ENCODE measurements around the gene MTOR. TPM values are rescaled to one million over a fixed set of nuclear protein-coding genes. Genes with fewer than 3 reads are reported as not detected.
A peak's percentile ranks its signal among the peaks of the same experiment; 100 is the strongest.
"Not testable (repeated sequence)": the region's sequence is repeated elsewhere in the genome, so short reads cannot be mapped to it uniquely, and the experiment has no call there.

Gene MTOR
- total and polyA plus RNA-seq, 2 donors (not counting 3 experiments of a cell fraction or from before 2014, with no cell fraction given) = 33.5 to 50.4 TPM

DNA sequence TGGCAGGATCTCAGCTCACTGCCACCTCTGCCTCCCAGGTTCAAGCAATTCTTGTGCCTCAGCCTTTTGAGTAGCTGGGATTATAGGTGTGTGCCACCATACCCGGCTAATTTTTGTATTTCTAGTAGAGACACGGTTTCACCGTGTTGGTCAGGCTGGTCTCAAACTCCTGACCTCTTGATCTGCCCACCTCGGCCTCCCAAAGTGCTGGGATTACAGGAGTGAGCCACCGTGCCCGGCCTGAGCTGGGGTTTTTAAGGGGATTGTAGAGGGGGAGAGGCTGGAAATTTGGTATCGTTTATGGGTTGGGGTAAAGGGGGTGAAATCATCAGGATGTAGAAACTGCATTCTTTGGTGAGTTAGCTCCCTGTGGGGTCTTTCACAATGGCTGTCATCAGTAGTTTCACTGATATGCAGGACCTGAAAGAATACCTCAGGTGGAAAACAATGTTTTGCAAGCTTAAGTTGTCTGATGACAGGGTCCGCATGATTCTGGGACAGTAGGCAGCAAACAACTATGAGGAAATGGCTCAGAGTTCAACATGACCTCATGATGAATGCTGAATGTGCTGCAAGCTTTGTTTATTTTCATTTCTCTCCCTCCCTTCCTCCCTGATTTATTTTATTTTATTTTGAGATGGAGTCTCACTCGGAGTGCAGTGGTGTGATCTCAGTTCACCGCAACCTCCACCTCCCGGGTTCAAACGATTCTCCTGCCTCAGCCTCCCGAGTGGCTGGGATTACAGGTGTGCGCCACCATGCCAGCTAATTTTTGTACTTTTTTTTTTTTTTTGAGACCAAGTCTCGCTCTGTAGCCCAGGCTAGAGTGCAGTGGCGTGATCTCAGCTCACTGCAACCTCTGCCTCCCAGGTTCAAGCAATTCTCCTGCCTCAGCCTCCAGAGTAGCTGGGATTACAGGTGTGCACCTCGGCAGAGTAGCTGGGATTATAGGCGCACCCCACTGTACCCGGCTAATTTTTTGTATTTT lies 5.3 kb upstream of the MTOR start:
- TF ChIP-seq POLR2AphosphoS5 (IDR thresholded peaks at IDR 0.05; ENCODE audit: insufficient read depth, low read depth, low read length) (peak; percentile 30), FOS (IDR thresholded peaks at IDR 0.05; ENCODE audit: borderline replicate concordance, insufficient read depth, low read length) (peak; percentile 73), JUN (IDR thresholded peaks at IDR 0.05; ENCODE audit: borderline replicate concordance, insufficient read depth, insufficient read length, low read depth) (peak; percentile 43)
- H3K36me3 ChIP-seq (ENCODE audit: control insufficient read depth in 2 of 2, extremely low read depth in 1 of 2, insufficient read depth in 2 of 2, low read length in 2 of 2); H3K79me2 ChIP-seq (ENCODE audit: control insufficient read depth, insufficient read depth, low read length); H3K4me3 ChIP-seq (replicated peaks in 1 of 3; ENCODE audit: insufficient read depth in 1 of 3, low read depth in 1 of 3, low read length in 3 of 3); H3K9me1 ChIP-seq (replicated peaks; ENCODE audit: control insufficient read depth, extremely low read depth, insufficient read depth, low read length); H4K20me1 ChIP-seq (replicated peaks; ENCODE audit: control insufficient read depth, extremely low read depth, insufficient read depth, low read length); intact Hi-C loops (cut with micrococcal nuclease); dilution Hi-C loops (cut with MboI; ENCODE audit: extremely low pct_ligation_motif_present, low sequenced_read_pairs); H3K9ac ChIP-seq (replicated peaks; ENCODE audit: extremely low read depth, insufficient read depth, low read length); H3K9me3 ChIP-seq (replicated peaks; ENCODE audit: control insufficient read depth, insufficient read depth, low read length); BruUV-seq (replicated peaks); H3K27me3 ChIP-seq (ENCODE audit: control insufficient read depth in 2 of 2, insufficient read depth in 2 of 2, low read length in 2 of 2); H3K4me1 ChIP-seq (ENCODE audit: control insufficient read depth, extremely low read depth, insufficient read depth, low read length): not testable (repeated sequence)
- Histone ChIP-seq H3K4me2 (ENCODE audit: insufficient read depth, low read length) (peak overlapping the region; percentile 42), H2AFZ (ENCODE audit: low read depth, low read length) (peak overlapping the region; percentile 55), H3K27ac (ENCODE audit: insufficient read depth, low read depth, low read length) (peak overlapping the region; percentile 63)
- DNase-seq (ENCODE audit: low read depth, low spot score) = peak; percentile 83
- CTCF ChIA-PET = interaction anchor here (0.7 to 1.4 kb wide), 4 partner anchors 14 to 378 kb away, joined by 3 to 4 read pairs (median 4); no protein-coding TSS in a partner anchor
- POLR2A ChIA-PET = interaction anchor here (0.7 kb wide), 1 partner anchor 448 kb away, joined by 3 read pairs; no protein-coding TSS in a partner anchor
- peak; percentile 91 for FAIRE-seq

DNA sequence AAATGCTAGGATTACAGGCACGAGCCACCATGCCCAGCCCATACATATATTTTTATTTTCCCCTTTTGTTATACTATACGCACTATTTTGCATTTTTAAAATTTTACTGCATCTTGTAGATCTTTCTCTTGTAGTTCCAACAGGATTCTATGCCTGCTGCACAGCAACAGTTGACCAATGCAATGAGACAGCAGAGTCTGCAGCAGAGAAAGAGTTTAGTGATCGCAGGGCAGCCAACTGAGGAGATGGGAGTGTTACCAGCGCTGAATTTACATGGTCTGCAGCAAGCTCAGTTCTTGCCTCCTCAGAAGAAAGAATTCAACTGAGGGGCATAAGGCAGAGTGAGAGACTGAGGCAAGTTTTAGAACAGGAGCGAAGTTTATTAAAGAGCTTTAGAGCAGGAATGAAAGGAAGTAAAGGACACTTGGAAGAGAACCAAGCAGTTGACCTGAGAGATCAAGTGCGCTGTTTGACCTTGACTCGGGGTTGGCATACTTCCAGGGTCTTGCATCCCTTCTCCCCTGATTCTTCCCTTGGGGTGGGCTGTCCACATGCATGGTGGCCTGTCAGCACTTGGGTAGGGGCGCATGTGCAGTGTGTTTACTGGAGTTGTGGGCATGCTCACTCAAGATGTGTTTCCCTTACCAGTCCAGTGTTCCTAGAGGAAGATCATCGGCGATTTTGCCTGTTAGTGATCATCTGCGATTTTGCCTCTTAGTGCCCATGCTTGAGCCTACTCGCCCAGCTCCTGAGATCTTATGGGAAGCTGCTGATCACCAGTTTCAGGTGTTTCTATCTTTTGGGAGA lies 4.1 kb upstream of the MTOR start:
- Histone ChIP-seq H3K4me3 (replicated peaks in 1 of 3; ENCODE audit: insufficient read depth in 1 of 3, low read depth in 1 of 3, low read length in 3 of 3) (no peak overlapping the region), H3K36me3 (ENCODE audit: control insufficient read depth in 2 of 2, extremely low read depth in 1 of 2, insufficient read depth in 2 of 2, low read length in 2 of 2) (no peaks in the 10 kb centered on the region), H3K79me2 (ENCODE audit: control insufficient read depth, insufficient read depth, low read length) (peaks cover 8% of the 10 kb centered on the region), H3K27me3 (ENCODE audit: control insufficient read depth in 2 of 2, insufficient read depth in 2 of 2, low read length in 2 of 2) (no peaks in the 10 kb centered on the region), H3K27ac (ENCODE audit: insufficient read depth, low read depth, low read length) (no peak overlapping the region), H3K4me2 (ENCODE audit: insufficient read depth, low read length) (no peak overlapping the region), H3K9ac (replicated peaks; ENCODE audit: extremely low read depth, insufficient read depth, low read length) (no peak overlapping the region), H3K9me3 (replicated peaks; ENCODE audit: control insufficient read depth, insufficient read depth, low read length) (no peaks in the 10 kb centered on the region), H3K9me1 (replicated peaks; ENCODE audit: control insufficient read depth, extremely low read depth, insufficient read depth, low read length) (no peaks in the 10 kb centered on the region), H4K20me1 (replicated peaks; ENCODE audit: control insufficient read depth, extremely low read depth, insufficient read depth, low read length) (no peaks in the 10 kb centered on the region), H3K4me1 (ENCODE audit: control insufficient read depth, extremely low read depth, insufficient read depth, low read length) (peaks cover 9% of the 10 kb centered on the region), H2AFZ (ENCODE audit: low read depth, low read length) (no peak overlapping the region)
- dilution Hi-C loops (cut with MboI; ENCODE audit: extremely low pct_ligation_motif_present, low sequenced_read_pairs) = no loop called here
- intact Hi-C loops (cut with micrococcal nuclease) = no loop called here
- TF ChIP-seq, protein P1, sequence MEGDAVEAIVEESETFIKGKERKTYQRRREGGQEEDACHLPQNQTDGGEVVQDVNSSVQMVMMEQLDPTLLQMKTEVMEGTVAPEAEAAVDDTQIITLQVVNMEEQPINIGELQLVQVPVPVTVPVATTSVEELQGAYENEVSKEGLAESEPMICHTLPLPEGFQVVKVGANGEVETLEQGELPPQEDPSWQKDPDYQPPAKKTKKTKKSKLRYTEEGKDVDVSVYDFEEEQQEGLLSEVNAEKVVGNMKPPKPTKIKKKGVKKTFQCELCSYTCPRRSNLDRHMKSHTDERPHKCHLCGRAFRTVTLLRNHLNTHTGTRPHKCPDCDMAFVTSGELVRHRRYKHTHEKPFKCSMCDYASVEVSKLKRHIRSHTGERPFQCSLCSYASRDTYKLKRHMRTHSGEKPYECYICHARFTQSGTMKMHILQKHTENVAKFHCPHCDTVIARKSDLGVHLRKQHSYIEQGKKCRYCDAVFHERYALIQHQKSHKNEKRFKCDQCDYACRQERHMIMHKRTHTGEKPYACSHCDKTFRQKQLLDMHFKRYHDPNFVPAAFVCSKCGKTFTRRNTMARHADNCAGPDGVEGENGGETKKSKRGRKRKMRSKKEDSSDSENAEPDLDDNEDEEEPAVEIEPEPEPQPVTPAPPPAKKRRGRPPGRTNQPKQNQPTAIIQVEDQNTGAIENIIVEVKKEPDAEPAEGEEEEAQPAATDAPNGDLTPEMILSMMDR (IDR thresholded peaks at IDR 0.05; ENCODE audit: extremely low read depth in 1 of 2, insufficient read depth in 1 of 2, low read depth in 1 of 2, low read length in 2 of 2) = no peak
- no peak for TF ChIP-seq GATA2 (IDR thresholded peaks at IDR 0.05; ENCODE audit: insufficient read depth, insufficient read length, low read depth, low read length)
- no peak for TF ChIP-seq JUN (IDR thresholded peaks at IDR 0.05; ENCODE audit: borderline replicate concordance, insufficient read depth, insufficient read length, low read depth)
- no peak for TF ChIP-seq POLR2A (IDR thresholded peaks at IDR 0.05; ENCODE audit: low read depth, low read length)
- TF ChIP-seq, protein P2, sequence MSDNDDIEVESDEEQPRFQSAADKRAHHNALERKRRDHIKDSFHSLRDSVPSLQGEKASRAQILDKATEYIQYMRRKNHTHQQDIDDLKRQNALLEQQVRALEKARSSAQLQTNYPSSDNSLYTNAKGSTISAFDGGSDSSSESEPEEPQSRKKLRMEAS (IDR thresholded peaks at IDR 0.05; ENCODE audit: insufficient read depth, insufficient read length) = no peak
- no peak for TF ChIP-seq MYC (IDR thresholded peaks at IDR 0.05; ENCODE audit: low read depth, low read length)
- no peak for TF ChIP-seq POLR2AphosphoS5 (IDR thresholded peaks at IDR 0.05; ENCODE audit: insufficient read depth, low read depth, low read length)
- no TSS peak for BruUV-seq (replicated peaks)
- no peak for DNase-seq (ENCODE audit: low read depth, low spot score)
- FAIRE-seq = no peak
- POLR2A ChIA-PET = no interaction called here
- CTCF ChIA-PET = interaction anchor here (1.3 to 1.4 kb wide), 2 partner anchors 13 to 229 kb away, joined by 3 to 4 read pairs; no protein-coding TSS in a partner anchor

Measured in endothelial cell of umbilical vein (primary cell).